Subcutaneous abdominal adipose tissue (tissue), 5 donors: ENCODE data around the gene WDR87.
"Not testable (repeated sequence)": the region's sequence is repeated elsewhere in the genome, so short reads cannot be mapped to it uniquely, and the experiment has no call there.

ENCODE experiments used
- H3K27ac ChIP-seq: one replicate; pipeline ENCODE4 v1.7.0; 2013; ENCODE audit warnings: low read depth, mild to moderate bottlenecking, inconsistent platforms, low read length, moderate library complexity
- H3K27me3 ChIP-seq, 5 donors: one replicate each; pipeline ENCODE4 v1.7.0; 2013; ENCODE audit warnings: low read length in 5 of 5, inconsistent platforms in 1 of 5; ENCODE audit not compliant: control insufficient read depth in 5 of 5, insufficient read depth in 4 of 5
- H3K36me3 ChIP-seq, 5 donors: one replicate each; pipeline ENCODE4 v1.7.0; 2013; ENCODE audit warnings: low read length in 5 of 5; ENCODE audit not compliant: control insufficient read depth in 5 of 5, insufficient read depth in 5 of 5
- H3K4me1 ChIP-seq, 5 donors: one replicate each; pipeline ENCODE4 v1.7.0; 2013; ENCODE audit warnings: low read length in 5 of 5, mild to moderate bottlenecking in 3 of 5, moderate library complexity in 1 of 5; ENCODE audit not compliant: control insufficient read depth in 5 of 5, insufficient read depth in 5 of 5
- H3K4me3 ChIP-seq, 5 donors: one replicate each; pipeline ENCODE4 v1.7.0; 2013; ENCODE audit warnings: low read length in 5 of 5, low read depth in 1 of 5
- H3K9ac ChIP-seq, 5 donors: one replicate each; pipeline ENCODE4 v1.7.0; 2013; ENCODE audit warnings: low read length in 5 of 5, mild to moderate bottlenecking in 4 of 5, moderate library complexity in 3 of 5
- H3K9me3 ChIP-seq, 5 donors: one replicate each; pipeline ENCODE4 v1.7.0; 2013; ENCODE audit warnings: low read length in 5 of 5; ENCODE audit not compliant: control insufficient read depth in 5 of 5
- donor health status: healthy.
- donor health status: healthy.
- donor health status: healthy.
- donor health status: healthy.
- donor health status: healthy.

WDR87 gene

DNA sequence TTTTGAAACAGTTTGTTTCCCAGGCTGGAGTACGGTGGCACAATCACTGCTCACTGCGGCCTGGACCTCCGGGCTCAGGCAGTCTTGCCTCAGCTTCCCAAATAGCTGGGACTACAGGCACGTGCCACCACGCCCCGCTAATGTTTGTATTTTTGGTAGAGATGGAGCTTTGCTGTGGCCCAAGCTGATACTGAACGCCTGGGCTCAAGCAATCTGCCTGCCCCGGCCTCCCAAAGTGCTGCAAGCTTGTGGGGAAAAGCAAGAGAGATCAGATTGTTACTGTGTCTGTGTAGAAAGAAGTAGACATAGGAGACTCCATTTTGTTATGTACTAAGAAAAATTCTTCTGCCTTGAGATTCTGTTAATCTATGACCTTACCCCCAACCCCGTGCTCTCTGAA is 40.5 kb downstream of the WDR87 start:
- H3K9me3 ChIP-seq, H3K27ac ChIP-seq, H3K9ac ChIP-seq, H3K27me3 ChIP-seq, H3K36me3 ChIP-seq, H3K4me1 ChIP-seq, H3K4me3 ChIP-seq: not testable (repeated sequence)

DNA sequence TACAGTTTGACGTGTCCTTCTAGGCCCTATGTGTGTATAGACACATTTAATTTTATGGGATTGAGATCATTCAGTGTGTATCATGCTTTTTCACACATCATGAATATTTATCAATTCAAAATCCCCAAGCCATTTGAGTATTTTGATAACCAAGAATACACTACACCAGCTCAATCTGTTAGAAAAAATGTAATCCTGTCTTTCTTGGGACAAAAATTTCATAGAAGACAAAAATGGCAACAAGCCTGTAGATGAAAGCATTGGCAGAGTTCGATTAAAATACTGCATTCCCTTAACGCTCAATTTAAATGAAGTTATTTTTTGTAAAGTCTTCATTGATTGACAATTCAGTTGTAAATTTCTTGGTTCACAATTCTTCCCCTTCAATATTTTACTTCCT is 41.9 kb downstream of the WDR87 start:
- no peak overlapping the region for H3K9ac ChIP-seq
- H3K27ac ChIP-seq = no peak overlapping the region
- no peaks in the 10 kb centered on the region for H3K9me3 ChIP-seq
- no peaks in the 10 kb centered on the region for H3K27me3 ChIP-seq
- H3K4me3 ChIP-seq = no peak overlapping the region
- H3K36me3 ChIP-seq = no peaks in the 10 kb centered on the region
- H3K4me1 ChIP-seq = no peaks in the 10 kb centered on the region

DNA sequence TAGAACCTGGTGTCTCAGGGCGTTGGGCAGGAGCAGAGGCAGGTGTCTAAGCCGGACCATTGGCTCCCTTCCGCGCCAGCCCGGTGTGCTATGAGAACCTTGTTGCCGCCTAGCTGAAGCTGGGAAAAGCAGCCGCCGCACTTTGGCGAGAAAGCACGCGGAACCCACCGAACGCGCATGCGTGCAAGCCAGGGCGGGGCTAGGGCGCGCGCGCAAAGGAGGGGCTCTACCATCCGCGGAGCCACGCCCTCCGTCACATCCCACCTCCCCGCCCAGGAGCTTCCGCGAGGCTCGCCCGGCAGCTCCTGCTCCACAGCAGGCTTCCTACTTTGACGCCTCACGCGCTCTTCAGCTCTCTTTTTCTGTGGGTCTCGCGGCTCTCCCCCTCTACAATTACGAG is 51.3 kb downstream of the WDR87 start:
- H3K9ac ChIP-seq = no peak overlapping the region

DNA sequence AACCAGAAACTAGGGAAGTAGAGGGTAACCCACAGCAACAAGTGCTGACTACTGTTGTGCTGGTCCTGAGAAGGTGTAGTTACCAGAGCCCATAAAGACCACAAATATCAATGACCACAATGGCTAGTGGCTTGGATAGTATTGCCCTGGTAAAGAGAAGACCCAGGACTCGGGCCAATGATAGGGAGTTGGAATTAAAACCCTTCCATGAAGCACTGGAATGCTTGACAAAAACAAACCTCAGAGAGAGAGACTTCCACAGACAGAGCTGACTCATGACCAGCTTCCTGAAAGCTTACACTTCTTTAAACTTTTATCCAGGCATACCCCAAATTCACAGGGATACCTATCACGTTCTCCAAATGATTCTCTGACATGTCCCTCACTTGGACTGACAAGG is 60.5 kb downstream of the WDR87 start:
- Histone ChIP-seq H3K36me3 (no peaks in the 10 kb centered on the region), H3K9me3 (peaks cover 0 to 9% (median 6%) of the 10 kb centered on the region in 5 donors), H3K4me3 (no peak overlapping the region), H3K27ac (no peak overlapping the region), H3K9ac (no peak overlapping the region), H3K27me3 (no peaks in the 10 kb centered on the region), H3K4me1 (no peaks in the 10 kb centered on the region)

More for the DNA sequence above, 51.3 kb downstream of the WDR87 start:
- H3K4me1 ChIP-seq = peaks cover 0 to 5% (median 4%) of the 10 kb centered on the region in 5 donors
- no peak overlapping the region for H3K27ac ChIP-seq
- peaks cover 0 to 19% (median 7%) of the 10 kb centered on the region in 5 donors for H3K27me3 ChIP-seq
- H3K4me3 ChIP-seq = peak overlapping the region in 3 of 5 donors; percentile 31 to 49 (median 46)
- peaks cover 0 to 21% (median 15%) of the 10 kb centered on the region in 5 donors for H3K9me3 ChIP-seq
- H3K36me3 ChIP-seq = no peaks in the 10 kb centered on the region
